GM21825 (cell line): Measurements from ENCODE around the gene CCDC188.

Experiments used
- ATAC-seq: cut with Tn5 transposase; IDR thresholded peaks from one replicate; pipeline ENCODE4 v1.9.1; 2021; ENCODE audit warnings: mild to moderate bottlenecking, moderate library complexity; ENCODE audit not compliant: unreplicated experiment

The CCDC188 gene

GRCh38 chr22:20108757-20109230 is 42.1 kb downstream of the CCDC188 start:
- no peak for ATAC-seq

- no peak for ATAC-seq
These were observed 42.7 kb downstream of the CCDC188 start for GRCh38 chr22:20107951-20108756.

DNA sequence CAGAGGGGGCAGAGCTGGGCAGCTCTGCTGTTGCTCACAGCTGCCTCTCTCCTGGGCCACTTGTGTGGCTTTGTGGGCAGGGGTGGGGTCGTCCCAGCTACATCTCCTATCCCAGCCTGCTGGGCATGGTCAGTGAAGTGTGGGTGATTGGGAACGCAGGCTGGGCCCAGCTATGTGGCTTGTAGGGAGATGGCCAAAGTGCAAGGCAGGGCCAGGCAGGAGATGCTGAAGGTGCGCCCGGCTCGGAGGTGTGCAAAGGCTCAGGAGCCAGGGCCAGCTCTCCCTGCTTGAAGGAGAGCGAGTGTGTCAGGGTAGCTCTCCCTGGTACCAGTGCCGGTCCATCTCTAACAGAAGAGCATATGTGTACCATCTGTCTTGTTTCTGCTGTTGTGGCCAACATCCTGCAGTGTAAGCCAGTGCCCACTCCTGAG is 43.4 kb downstream of the CCDC188 start:
- ATAC-seq, result no peak

DNA sequence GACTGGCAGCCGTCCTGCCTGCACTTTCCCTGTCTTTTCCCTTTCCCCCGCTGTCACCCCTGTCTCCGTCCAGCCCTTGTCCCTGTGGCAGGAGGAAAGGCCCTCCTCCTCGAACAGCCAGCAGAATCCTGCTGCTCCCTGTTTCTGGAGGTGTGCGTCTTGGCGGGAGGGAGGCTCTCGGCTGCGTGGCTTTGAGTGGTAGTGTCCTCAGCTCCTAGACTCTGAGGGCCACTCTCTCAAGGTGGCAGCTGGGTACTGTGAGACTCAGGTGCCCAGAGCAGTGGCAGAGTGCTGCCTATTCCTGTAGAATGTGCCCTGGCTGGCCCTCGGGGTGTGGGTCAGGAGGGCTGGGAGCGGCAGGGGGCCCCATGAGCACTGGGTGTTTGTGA is 44.0 kb downstream of the CCDC188 start:
- no peak for ATAC-seq

- ATAC-seq, result no peak
These were observed 44.5 kb downstream of the CCDC188 start for GRCh38 chr22:20106205-20106848.

- ATAC-seq, result no peak
These were observed 45.2 kb downstream of the CCDC188 start for GRCh38 chr22:20105456-20106204.

DNA sequence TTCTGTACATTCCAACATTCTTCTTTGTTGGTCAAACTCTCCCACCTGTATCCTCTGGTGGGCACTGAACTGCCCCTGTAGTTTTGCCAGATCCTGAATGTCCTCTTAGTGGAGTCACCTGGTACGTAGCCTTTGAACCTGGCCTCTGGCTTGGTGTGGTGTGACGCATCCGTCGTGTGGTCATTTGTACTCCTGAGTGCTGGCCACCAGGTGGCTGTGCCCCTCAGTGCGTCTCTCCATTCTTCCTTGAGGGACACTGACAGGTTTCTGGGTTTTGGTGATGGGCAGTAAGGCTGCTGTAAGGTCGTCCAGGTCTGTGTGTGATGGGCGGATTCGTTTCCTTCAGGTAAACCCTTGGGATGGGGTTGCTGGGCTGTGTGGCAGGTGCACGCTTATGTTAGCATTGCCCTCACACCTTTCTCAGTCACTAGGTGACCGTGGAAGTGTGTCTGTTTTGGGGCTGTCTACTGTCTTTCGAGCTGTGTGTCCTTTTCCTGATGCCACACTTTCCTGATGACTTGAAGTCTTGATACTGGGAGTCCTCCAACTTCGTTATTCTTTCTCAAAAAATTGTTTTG is 48.6 kb downstream of the CCDC188 start:
- no peak for ATAC-seq

GRCh38 chr22:20101638-20102037 is 49.2 kb downstream of the CCDC188 start:
- no peak for ATAC-seq

DNA sequence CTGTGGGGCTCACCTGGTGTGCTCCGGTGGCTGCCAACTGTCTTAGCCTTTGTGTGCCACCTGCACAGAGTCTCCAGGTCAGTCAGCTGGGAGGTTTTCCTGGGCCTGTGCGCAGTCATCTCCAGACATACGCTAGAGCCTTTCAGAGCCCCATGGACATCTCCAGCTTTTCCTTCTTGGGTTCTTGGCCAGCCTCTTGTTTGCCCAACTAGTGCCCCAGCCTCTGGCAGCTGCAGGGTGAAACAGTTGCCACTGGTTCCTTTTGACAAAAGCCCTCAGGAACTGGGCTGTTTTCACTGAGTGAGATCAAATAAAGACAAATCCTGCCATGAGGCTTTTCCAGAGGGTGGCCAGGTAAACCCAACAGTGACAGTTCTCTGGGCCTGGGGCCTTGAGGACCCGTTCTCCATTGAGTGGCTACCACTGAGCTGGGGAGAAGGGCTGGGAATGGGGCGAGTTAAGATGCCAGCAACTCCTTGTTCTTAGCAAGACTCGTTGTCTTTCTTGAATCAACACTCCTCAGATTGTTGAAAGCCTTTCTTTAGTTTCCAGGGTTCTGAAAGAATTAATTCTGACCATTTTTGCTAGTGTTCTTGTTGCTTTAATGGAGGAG is 51.6 kb downstream of the CCDC188 start:
- ATAC-seq, result no peak
